GM13976 (cell line): ENCODE measurements around the gene CELF4.

ENCODE experiments used
- DNase-seq: peaks from one replicate; pipeline ENCODE4 v3.0.0; 2012; ENCODE audit warnings: low spot score
- in situ Hi-C: fragments of 300-500 bp; cut with MboI; formaldehyde crosslinking; loops from one replicate; pipeline ENCODE4 v1.12.0; 2022; ENCODE audit warnings: low sequenced_read_pairs, mixed read lengths, inconsistent platforms; ENCODE audit not compliant: unreplicated experiment
- TF ChIP-seq, protein P1 (sequence below): IDR thresholded peaks from 2 replicates; pipeline ENCODE4 v1.5.1; 2012; ENCODE audit warnings: borderline replicate concordance, mild to moderate bottlenecking; ENCODE audit not compliant: insufficient read depth; ENCODE audit errors: extremely low read depth, missing control alignments, control extremely low read depth

The CELF4 gene

DNA sequence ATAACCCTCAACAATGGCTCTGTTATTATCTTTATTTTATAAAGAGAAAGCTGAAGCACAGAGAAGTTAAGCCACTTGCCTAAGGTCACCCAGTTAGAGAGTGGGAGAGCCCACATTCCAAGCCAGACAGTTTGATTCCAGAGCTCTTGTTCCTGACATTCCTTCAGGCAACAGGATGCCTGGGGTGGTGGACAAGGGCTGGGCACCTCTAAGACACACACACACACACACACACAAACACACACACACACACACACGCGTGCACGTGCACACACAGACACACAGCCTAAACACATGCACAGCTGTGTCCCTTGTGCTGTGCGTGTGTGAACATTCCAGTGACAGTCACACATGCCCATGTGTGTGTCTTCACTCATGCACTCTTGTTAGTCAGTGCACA, 26.4 kb downstream of the CELF4 start:
- TF ChIP-seq, protein P1, sequence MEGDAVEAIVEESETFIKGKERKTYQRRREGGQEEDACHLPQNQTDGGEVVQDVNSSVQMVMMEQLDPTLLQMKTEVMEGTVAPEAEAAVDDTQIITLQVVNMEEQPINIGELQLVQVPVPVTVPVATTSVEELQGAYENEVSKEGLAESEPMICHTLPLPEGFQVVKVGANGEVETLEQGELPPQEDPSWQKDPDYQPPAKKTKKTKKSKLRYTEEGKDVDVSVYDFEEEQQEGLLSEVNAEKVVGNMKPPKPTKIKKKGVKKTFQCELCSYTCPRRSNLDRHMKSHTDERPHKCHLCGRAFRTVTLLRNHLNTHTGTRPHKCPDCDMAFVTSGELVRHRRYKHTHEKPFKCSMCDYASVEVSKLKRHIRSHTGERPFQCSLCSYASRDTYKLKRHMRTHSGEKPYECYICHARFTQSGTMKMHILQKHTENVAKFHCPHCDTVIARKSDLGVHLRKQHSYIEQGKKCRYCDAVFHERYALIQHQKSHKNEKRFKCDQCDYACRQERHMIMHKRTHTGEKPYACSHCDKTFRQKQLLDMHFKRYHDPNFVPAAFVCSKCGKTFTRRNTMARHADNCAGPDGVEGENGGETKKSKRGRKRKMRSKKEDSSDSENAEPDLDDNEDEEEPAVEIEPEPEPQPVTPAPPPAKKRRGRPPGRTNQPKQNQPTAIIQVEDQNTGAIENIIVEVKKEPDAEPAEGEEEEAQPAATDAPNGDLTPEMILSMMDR = no peak
- in situ Hi-C loops = no loop called here

DNA sequence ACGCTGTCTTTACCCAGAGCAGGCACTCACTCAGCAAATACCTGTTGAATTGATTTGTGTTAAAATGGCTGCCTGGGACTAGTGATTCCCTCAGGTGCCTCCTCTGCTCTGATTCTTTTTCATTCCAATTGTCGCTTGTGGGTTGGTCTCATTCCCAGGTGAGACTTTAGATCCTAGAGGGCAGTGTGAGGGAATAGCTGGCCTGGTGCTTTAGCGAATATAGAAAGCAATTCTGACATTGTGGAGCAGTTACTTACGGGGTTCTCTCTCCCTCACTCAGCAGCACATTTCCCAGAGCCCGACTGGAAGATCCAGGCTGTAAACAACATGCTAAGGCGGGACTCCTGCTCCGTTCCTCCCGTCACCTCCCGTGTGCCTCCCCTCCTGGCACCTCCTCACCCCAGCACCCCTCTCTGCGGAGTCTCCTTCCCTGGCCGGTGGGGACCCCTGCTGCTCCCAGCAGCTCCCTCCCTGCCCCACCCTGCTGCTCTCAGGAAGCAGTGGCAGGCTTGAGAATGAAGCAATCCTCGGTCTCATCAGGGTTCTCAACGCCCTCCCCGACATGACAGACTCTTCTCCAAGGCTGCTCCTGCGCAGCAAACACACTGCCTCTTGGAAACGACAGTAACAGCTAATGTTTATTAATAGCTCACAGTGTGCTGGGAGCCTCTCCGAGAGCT, 26.9 kb downstream of the CELF4 start:
- no peak for DNase-seq
- in situ Hi-C loops = no loop called here
- TF ChIP-seq, protein P1 = no peak

More for the DNA sequence above, 26.4 kb downstream of the CELF4 start:
- DNase-seq = no peak

DNA sequence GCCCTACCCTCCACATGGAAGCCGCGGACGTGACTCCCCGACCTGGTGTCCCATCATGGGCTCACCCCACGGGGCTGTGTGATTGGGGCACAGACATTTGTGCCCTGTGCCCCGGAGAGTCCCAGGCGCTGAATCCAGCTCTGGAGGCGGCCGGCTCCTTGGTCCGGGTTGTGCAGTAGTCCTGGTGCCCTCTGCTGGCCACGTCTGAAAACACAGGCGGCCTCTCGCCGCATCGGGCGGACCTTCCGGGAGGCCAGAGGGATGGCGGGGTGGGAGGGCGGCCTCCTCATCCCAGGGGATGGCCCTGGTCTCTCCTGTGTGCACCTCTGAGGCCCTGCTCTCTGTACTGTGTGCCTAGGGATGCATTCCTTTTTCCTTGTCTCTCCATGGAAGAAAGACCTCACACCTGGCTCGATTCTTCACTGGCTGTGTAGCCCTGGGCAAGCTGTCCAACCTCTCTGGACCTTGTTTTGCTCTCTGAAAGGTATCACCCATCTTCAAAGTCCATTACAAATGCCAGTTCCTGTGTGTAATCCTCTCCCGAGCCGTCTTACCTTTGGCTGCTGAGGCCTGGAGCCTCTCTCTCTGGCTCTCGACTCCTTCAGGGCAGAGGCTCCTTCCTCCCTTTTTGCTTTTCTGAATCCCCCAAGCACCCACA, 27.6 kb downstream of the CELF4 start:
- DNase-seq = peak; percentile 90
- TF ChIP-seq, protein P1 = peak; percentile 67
- in situ Hi-C loops = no loop called here

DNA sequence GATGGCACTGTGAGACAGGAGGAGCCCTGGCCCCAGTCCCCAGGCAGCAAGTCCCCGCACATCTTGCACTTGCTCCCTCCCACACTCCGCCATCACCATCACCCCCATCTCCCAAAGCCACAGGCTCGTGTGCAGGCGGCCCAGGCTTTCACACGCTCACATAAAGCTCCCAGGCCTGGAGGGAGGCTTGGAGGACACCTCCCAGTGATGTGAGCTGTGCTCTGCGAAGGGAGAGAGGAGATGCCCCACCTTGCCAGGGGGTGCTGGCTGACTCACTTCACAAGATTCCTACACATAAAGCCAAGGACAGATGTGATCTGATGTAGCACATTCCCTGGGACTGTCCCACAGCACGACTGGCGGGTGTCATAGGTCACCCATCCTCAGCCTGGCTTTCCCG, 28.9 kb downstream of the CELF4 start:
- TF ChIP-seq, protein P1 = no peak
- DNase-seq = no peak
- in situ Hi-C loops = no loop called here

DNA sequence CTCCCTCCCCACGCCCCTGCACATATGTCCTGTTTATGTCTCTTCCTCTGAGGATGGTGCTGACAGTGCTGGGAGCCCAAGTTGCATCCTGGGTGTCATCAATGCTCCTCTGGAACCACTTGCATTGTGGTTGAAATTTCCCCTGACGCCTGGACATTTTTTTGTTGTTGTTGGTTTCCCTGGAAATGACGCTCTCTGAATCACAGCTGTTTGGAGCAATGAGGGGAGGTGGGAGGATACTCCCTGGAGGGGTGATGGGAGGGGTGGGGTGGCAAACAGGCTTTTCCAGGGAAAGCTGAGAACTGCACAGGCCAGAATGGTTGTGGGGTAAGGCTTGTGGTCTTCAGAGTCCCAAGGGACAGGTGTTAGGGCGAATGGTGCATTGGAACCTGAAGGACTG, 29.6 kb downstream of the CELF4 start:
- TF ChIP-seq, protein P1 = no peak
- in situ Hi-C loops = no loop called here
- DNase-seq = no peak

DNA sequence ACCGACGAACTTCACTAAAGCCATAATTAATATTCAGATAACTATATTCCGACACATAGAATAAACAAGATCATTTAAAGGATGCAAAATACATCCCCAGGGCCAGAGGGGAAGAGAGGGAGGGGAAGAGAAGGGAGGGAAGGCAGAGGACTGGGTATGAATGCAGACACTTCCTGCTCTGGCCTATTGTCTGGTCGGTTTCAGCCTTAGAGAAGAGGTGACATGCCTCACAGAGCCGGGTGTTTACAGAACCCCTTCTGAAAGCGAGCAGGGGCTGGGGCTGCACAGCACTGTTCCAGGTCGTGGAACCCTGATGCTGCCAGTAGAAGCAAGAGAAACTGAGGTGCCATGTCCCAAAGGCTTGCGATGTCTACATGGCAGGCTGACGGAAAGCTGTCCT, 31.0 kb downstream of the CELF4 start:
- in situ Hi-C loops = no loop called here
- TF ChIP-seq, protein P1 = no peak
- no peak for DNase-seq
